Suprapubic skin (tissue), 3 donors: ENCODE results near the gene KCNK3.

Source experiments
- EP300 ChIP-seq: sonication (generic); formaldehyde crosslinking; IDR thresholded peaks from one replicate; pipeline ENCODE4 v1.6.1; 2017; ENCODE audit warnings: antibody characterized with exemption
- POLR2A ChIP-seq, 2 donors: fragments of 450-650 bp; IDR thresholded peaks; one replicate each; pipeline ENCODE4 v1.6.1; 2017; ENCODE audit warnings: antibody characterized with exemption in 2 of 2, mild to moderate bottlenecking in 2 of 2, moderate library complexity in 2 of 2
- TF ChIP-seq, protein P1 (sequence below), 2 donors: fragments of 200-600 bp in 1 of 2; fragments of 450-650 bp in 1 of 2; sonication (generic) in 1 of 2; IDR thresholded peaks; one replicate each; pipeline ENCODE4 v1.5.1; 2016 to 2019; ENCODE audit warnings: antibody characterized with exemption in 2 of 2, mild to moderate bottlenecking in 1 of 2, moderate library complexity in 1 of 2

DNA sequence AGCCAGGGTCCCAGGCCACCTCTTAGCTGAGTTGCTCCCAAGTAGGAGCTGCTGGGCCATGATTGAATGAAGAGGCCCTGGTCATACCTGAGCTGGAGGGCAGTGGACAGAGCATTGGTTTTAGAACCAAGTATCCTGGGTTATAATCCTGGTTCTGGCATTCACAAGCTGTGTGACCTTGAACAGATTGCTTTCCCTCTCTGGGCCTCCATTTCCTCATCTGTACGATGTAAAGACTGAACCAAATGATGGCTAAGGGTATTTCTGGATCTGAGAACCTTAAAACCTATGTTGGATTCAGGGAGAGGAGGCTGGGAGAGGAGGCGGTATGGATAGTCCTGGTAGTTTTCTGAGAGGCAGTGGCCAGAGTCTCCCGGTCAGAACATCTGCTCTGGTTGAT lies 31.0 kb downstream of the KCNK3 start:
- TF ChIP-seq EP300 = no peak
- TF ChIP-seq, protein P1, sequence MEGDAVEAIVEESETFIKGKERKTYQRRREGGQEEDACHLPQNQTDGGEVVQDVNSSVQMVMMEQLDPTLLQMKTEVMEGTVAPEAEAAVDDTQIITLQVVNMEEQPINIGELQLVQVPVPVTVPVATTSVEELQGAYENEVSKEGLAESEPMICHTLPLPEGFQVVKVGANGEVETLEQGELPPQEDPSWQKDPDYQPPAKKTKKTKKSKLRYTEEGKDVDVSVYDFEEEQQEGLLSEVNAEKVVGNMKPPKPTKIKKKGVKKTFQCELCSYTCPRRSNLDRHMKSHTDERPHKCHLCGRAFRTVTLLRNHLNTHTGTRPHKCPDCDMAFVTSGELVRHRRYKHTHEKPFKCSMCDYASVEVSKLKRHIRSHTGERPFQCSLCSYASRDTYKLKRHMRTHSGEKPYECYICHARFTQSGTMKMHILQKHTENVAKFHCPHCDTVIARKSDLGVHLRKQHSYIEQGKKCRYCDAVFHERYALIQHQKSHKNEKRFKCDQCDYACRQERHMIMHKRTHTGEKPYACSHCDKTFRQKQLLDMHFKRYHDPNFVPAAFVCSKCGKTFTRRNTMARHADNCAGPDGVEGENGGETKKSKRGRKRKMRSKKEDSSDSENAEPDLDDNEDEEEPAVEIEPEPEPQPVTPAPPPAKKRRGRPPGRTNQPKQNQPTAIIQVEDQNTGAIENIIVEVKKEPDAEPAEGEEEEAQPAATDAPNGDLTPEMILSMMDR (IDR thresholded peaks at IDR 0.05) = no peak
- TF ChIP-seq POLR2A (IDR thresholded peaks at IDR 0.05) = no peak
